Common myeloid progenitor, CD34-positive (primary cell): ENCODE results near the gene CACNA1G.

Experiments
- CTCF ChIA-PET: fragments of 350-600 bp; sonication (Branson Sonifier 250); formaldehyde crosslinking; loops from one replicate; lab custom pipeline; 2021; ENCODE audit warnings: antibody characterized with exemption; lab: Charles Lee
- POLR2A ChIA-PET: fragments of 350-600 bp; sonication (Branson Sonifier 250); formaldehyde crosslinking; loops from one replicate; lab custom pipeline; 2021; ENCODE audit warnings: antibody characterized with exemption; lab: Charles Lee
- DNase-seq, 3 donors: peaks; one replicate each; pipeline versions ENCODE4 v3.0.0 to v3.0.0-alpha.2; 2013
- H3K27ac ChIP-seq, 2 experiments: 1 replicate in 1 of 2; 2 replicates in 1 of 2; pipeline ENCODE4 v1.7.0; 2013; ENCODE audit warnings: inconsistent platforms in 2 of 2, low read length in 2 of 2, mild to moderate bottlenecking in 2 of 2, low read depth in 1 of 2, moderate library complexity in 1 of 2; ENCODE audit not compliant: severe bottlenecking in 2 of 2, insufficient read depth in 1 of 2, poor library complexity in 1 of 2
- H3K27me3 ChIP-seq, 5 experiments: replicated peaks in 2 of 5; 1 replicate in 3 of 5; 2 replicates in 2 of 5; pipeline versions ENCODE4 v1.6.1 to v1.7.0; 2013; ENCODE audit warnings: low read length in 4 of 5, mild to moderate bottlenecking in 2 of 5, moderate library complexity in 2 of 5, inconsistent platforms in 1 of 5; ENCODE audit not compliant: insufficient read depth in 5 of 5, control insufficient read depth in 4 of 5
- H3K36me3 ChIP-seq, 4 experiments: 1 replicate in 2 of 4; 2 replicates in 2 of 4; pipeline versions ENCODE4 v1.6.1 to v1.7.0; 2013; ENCODE audit warnings: low read length in 3 of 4, control low read depth in 1 of 4, mild to moderate bottlenecking in 1 of 4; ENCODE audit not compliant: control insufficient read depth in 4 of 4, insufficient read depth in 4 of 4
- H3K4me1 ChIP-seq, 4 experiments: 1 replicate in 3 of 4; 2 replicates in 1 of 4; pipeline versions ENCODE4 v1.6.1 to v1.7.1; 2013; ENCODE audit warnings: low read length in 3 of 4, mild to moderate bottlenecking in 3 of 4, control low read depth in 1 of 4, inconsistent platforms in 1 of 4, moderate library complexity in 1 of 4; ENCODE audit not compliant: control insufficient read depth in 4 of 4, insufficient read depth in 4 of 4; ENCODE audit errors: control extremely low read depth in 1 of 4
- H3K4me3 ChIP-seq, 7 experiments: 1 replicate in 4 of 7; 2 replicates in 3 of 7; pipeline versions ENCODE4 v1.5.1 to v1.7.0; 2013; ENCODE audit warnings: mild to moderate bottlenecking in 7 of 7, low read length in 6 of 7, moderate library complexity in 6 of 7, inconsistent platforms in 2 of 7, low read depth in 2 of 7, control low read depth in 1 of 7; ENCODE audit not compliant: insufficient read depth in 4 of 7, control insufficient read depth in 1 of 7; ENCODE audit errors: extremely low read depth in 1 of 7
- H3K9me3 ChIP-seq, 5 experiments: 1 replicate in 4 of 5; 2 replicates in 1 of 5; pipeline versions ENCODE4 v1.6.1 to v1.7.1; 2013; ENCODE audit warnings: low read length in 4 of 5, mild to moderate bottlenecking in 2 of 5, inconsistent platforms in 1 of 5, low read depth in 1 of 5, moderate library complexity in 1 of 5; ENCODE audit not compliant: control insufficient read depth in 4 of 5, insufficient read depth in 2 of 5; ENCODE audit errors: control extremely low read depth in 1 of 5
- WGBS: methylation state at CpG from one replicate; pipeline ENCODE4 v1.1.5; 2013; ENCODE audit not compliant: insufficient coverage; 5-methylcytosine and 5-hydroxymethylcytosine counted together

The CACNA1G gene

GRCh38 chr17:50658616-50659015 is 98.1 kb downstream of the CACNA1G start:
- H3K9me3 ChIP-seq, result peaks cover 0 to 2% (median 0%) of the 10 kb centered on the region in 5 experiments
- no peak for DNase-seq
- POLR2A ChIA-PET, result no interaction called here
- H3K27me3 ChIP-seq, result no peaks in the 10 kb centered on the region
- no peaks in the 10 kb centered on the region for H3K36me3 ChIP-seq
- no peak overlapping the region for H3K27ac ChIP-seq
- CTCF ChIA-PET, result interaction anchor here (1.2 kb wide), 1 partner anchor 10 kb away, joined by 3 read pairs; no protein-coding TSS in a partner anchor
- H3K4me3 ChIP-seq, result no peak overlapping the region
- WGBS, result 98% methylated on average over 4 of the region's 6 CpGs
- H3K4me1 ChIP-seq, result peaks cover 0 to 38% (median 26%) of the 10 kb centered on the region in 4 experiments

GRCh38 chr17:50659179-50659578 is 98.7 kb downstream of the CACNA1G start:
- CTCF ChIA-PET, result interaction anchor here (0.7 to 1.4 kb wide), 3 partner anchors 11 to 22 kb away, joined by 3 to 4 read pairs (median 3); no protein-coding TSS in a partner anchor
- H3K4me3 ChIP-seq, result no peak overlapping the region
- peaks cover 0 to 44% (median 26%) of the 10 kb centered on the region in 4 experiments for H3K4me1 ChIP-seq
- no peak for DNase-seq
- no peaks in the 10 kb centered on the region for H3K27me3 ChIP-seq
- H3K36me3 ChIP-seq, result no peaks in the 10 kb centered on the region
- 94% methylated on average over 7 of the region's 10 CpGs for WGBS
- H3K9me3 ChIP-seq, result no peaks in the 10 kb centered on the region
- POLR2A ChIA-PET, result no interaction called here
- no peak overlapping the region for H3K27ac ChIP-seq

- Histone ChIP-seq H3K4me3 (peak overlapping the region in 1 of 7 experiments; percentile 18), H3K36me3 (no peaks in the 10 kb centered on the region), H3K9me3 (no peaks in the 10 kb centered on the region), H3K27me3 (no peaks in the 10 kb centered on the region), H3K27ac (no peak overlapping the region), H3K4me1 (peaks cover 0 to 48% (median 26%) of the 10 kb centered on the region in 4 experiments)
- POLR2A ChIA-PET, result no interaction called here
- DNase-seq, result no peak
- CTCF ChIA-PET, result interaction anchor here (0.7 to 3.0 kb wide), 16 partner anchors 8 to 157 kb away, joined by 3 to 18 read pairs (median 4); partner anchors contain the start of gene SPATA20
- 62% methylated on average over 9 of the region's 11 CpGs for WGBS
Measured at GRCh38 chr17:50660042-50660886, 99.7 kb downstream of the CACNA1G start.

- Histone ChIP-seq H3K36me3 (no peaks in the 10 kb centered on the region), H3K27me3 (no peaks in the 10 kb centered on the region), H3K9me3 (no peaks in the 10 kb centered on the region), H3K4me1 (peaks cover 0 to 48% (median 26%) of the 10 kb centered on the region in 4 experiments), H3K4me3 (peak overlapping the region in 2 of 7 experiments; percentile 16 to 18), H3K27ac (no peak overlapping the region)
- CTCF ChIA-PET, result interaction anchor here (0.8 to 3.0 kb wide), 16 partner anchors 9 to 158 kb away, joined by 3 to 18 read pairs (median 5); partner anchors contain the start of gene SPATA20
- DNase-seq, result no peak
- POLR2A ChIA-PET, result interaction anchor here (0.6 kb wide), 1 partner anchor 514 kb away, joined by 3 read pairs; no protein-coding TSS in a partner anchor
- WGBS, result 67% methylated on average over 10 of the region's 10 CpGs
Measured at GRCh38 chr17:50660887-50661345, 100.4 kb downstream of the CACNA1G start.

- no peak for DNase-seq
- Histone ChIP-seq H3K4me1 (peaks cover 0 to 48% (median 26%) of the 10 kb centered on the region in 4 experiments), H3K4me3 (peak overlapping the region in 1 of 7 experiments; percentile 45), H3K27ac (peak overlapping the region in 1 of 2 experiments; percentile 52), H3K36me3 (no peaks in the 10 kb centered on the region), H3K27me3 (no peaks in the 10 kb centered on the region), H3K9me3 (no peaks in the 10 kb centered on the region)
- CTCF ChIA-PET, result interaction anchor here (1.1 to 3.0 kb wide), 14 partner anchors 9 to 155 kb away, joined by 3 to 18 read pairs (median 5); partner anchors contain the start of gene SPATA20
- WGBS, result 77% methylated on average over 4 of the region's 5 CpGs
- POLR2A ChIA-PET, result interaction anchor here (0.6 kb wide), 1 partner anchor 513 kb away, joined by 3 read pairs; no protein-coding TSS in a partner anchor
Measured at GRCh38 chr17:50661348-50661747, 100.8 kb downstream of the CACNA1G start.

DNA sequence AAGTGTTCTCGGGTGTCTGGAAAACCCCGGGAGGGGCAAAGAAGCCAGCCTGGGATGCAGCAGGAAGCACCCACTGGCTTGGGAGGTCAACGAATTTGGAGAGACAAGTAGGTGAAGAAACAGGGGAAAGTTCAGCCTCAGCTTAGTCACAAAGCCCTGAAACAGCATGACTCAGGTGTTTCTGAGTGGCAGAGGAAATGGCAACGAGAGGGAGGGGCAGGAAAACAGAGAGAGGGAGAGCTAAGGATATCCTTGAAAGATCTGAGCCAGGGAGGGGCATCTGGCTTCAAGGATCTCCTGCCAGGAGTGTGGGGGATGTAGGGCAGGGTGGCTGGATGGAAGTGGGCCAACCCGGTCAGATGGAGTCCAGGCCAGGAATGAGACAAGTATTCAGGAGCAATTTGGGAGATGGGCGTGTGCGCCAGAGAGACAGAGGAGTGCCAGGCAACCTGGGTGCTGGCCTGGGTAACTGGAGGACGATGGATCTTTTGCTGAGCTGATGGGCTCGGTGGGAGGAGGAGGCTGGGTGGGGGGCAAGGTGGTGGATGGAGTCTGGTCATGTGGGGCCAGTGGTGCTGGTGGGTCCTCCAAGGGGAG is 101.4 kb downstream of the CACNA1G start:
- H3K36me3 ChIP-seq, result no peaks in the 10 kb centered on the region
- H3K9me3 ChIP-seq, result no peaks in the 10 kb centered on the region
- peak; percentile 72 to 89 (median 88) for DNase-seq
- WGBS, result 36% methylated on average over 9 of the region's 9 CpGs
- ChIA-PET POLR2A (interaction anchor here (0.9 kb wide), 1 partner anchor 21 kb away, joined by 3 read pairs; no protein-coding TSS in a partner anchor), CTCF (interaction anchor here (0.9 to 3.0 kb wide), 12 partner anchors 8 to 156 kb away, joined by 3 to 18 read pairs (median 6); partner anchors contain the start of gene SPATA20)
- peaks cover 0 to 48% (median 26%) of the 10 kb centered on the region in 4 experiments for H3K4me1 ChIP-seq
- H3K27me3 ChIP-seq, result no peaks in the 10 kb centered on the region
- H3K27ac ChIP-seq, result peak overlapping the region in 1 of 2 experiments; percentile 52
- peak overlapping the region in 3 of 7 experiments; percentile 0 to 45 (median 26) for H3K4me3 ChIP-seq
